ENCODE results near the gene SEL1L3. TPM values are rescaled to one million over a fixed set of nuclear protein-coding genes. Genes with fewer than 3 reads are reported as not detected.

The SEL1L3 gene
- total and polyA plus RNA-seq, 12 donors = 1.4 to 9.8 (median 3.5) TPM

- H3K4me1 ChIP-seq = peaks cover 0 to 20% (median 0%) of the 10 kb centered on the region in 9 donors
- DNase-seq = no peak
- WGBS, 2 donors = 68 to 90% methylated on average over 4 of the region's 4 CpGs
- H3K4me3 ChIP-seq = no peak overlapping the region
- no peaks in the 10 kb centered on the region for H3K36me3 ChIP-seq
- no peaks in the 10 kb centered on the region for H3K9me3 ChIP-seq
- intact Hi-C loops (cut with DNase I) = no loop called here
- H3K27me3 ChIP-seq = no peaks in the 10 kb centered on the region
- ATAC-seq = no peak
- TF ChIP-seq, protein P1, sequence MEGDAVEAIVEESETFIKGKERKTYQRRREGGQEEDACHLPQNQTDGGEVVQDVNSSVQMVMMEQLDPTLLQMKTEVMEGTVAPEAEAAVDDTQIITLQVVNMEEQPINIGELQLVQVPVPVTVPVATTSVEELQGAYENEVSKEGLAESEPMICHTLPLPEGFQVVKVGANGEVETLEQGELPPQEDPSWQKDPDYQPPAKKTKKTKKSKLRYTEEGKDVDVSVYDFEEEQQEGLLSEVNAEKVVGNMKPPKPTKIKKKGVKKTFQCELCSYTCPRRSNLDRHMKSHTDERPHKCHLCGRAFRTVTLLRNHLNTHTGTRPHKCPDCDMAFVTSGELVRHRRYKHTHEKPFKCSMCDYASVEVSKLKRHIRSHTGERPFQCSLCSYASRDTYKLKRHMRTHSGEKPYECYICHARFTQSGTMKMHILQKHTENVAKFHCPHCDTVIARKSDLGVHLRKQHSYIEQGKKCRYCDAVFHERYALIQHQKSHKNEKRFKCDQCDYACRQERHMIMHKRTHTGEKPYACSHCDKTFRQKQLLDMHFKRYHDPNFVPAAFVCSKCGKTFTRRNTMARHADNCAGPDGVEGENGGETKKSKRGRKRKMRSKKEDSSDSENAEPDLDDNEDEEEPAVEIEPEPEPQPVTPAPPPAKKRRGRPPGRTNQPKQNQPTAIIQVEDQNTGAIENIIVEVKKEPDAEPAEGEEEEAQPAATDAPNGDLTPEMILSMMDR (IDR thresholded peaks at IDR 0.05) = no peak
- H3K27ac ChIP-seq = no peak overlapping the region
Observed at GRCh38 chr4:25882226-25882625, 19.4 kb upstream of the SEL1L3 start.

- DNase-seq (no peak), ATAC-seq (no peak)
- intact Hi-C loops (cut with DNase I) = no loop called here
- H3K9me3 ChIP-seq = no peaks in the 10 kb centered on the region
- no peak overlapping the region for H3K27ac ChIP-seq
- WGBS, 2 donors = 89 to 90% methylated on average over 4 of the region's 4 CpGs
- no peak overlapping the region for H3K4me3 ChIP-seq
- TF ChIP-seq, protein P1 (IDR thresholded peaks at IDR 0.05) = no peak
- H3K36me3 ChIP-seq = no peaks in the 10 kb centered on the region
- peaks cover 0 to 20% (median 0%) of the 10 kb centered on the region in 9 donors for H3K4me1 ChIP-seq
- no peaks in the 10 kb centered on the region for H3K27me3 ChIP-seq
Observed at GRCh38 chr4:25881193-25881592, 18.4 kb upstream of the SEL1L3 start.

GRCh38 chr4:25879991-25880651 is 17.3 kb upstream of the SEL1L3 start:
- DNase-seq (no peak), ATAC-seq (peak in 7 of 8 donors; percentile 49 to 74 (median 54))
- peaks cover 0 to 20% (median 0%) of the 10 kb centered on the region in 9 donors for H3K4me1 ChIP-seq
- no peak overlapping the region for H3K27ac ChIP-seq
- H3K9me3 ChIP-seq = no peaks in the 10 kb centered on the region
- TF ChIP-seq, protein P1 (IDR thresholded peaks at IDR 0.05) = no peak
- H3K4me3 ChIP-seq = no peak overlapping the region
- intact Hi-C loops (cut with DNase I) = no loop called here
- 63 to 76% methylated on average over 7 of the region's 7 CpGs for WGBS, 2 donors
- no peaks in the 10 kb centered on the region for H3K36me3 ChIP-seq
- no peaks in the 10 kb centered on the region for H3K27me3 ChIP-seq

DNA sequence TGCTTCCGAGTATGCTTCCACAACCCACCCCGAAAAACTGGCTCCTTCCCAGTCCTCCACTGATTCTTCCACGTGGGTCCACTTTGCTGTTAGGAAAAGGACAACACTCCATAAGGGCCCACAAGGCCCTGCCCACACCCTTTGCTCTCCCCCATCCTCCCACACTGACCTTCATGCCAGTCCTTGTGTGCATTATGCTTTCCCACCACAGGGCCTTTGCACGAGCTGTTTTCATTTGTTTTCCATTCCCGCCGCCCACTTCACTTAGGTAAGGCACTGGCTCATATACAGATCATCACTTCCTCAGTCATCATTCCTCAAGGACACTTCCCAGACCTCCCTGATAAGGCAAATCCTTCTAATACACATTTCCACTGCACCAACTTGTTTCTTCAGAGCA is 16.8 kb upstream of the SEL1L3 start:
- 94% methylated on average over 6 of the region's 6 CpGs for WGBS, 2 donors
- ATAC-seq = peak in 1 of 8 donors; percentile 21
- TF ChIP-seq, protein P1 (IDR thresholded peaks at IDR 0.05) = no peak

More for the DNA sequence above, 16.8 kb upstream of the SEL1L3 start:
- H3K4me3 ChIP-seq = no peak overlapping the region
- H3K9me3 ChIP-seq = no peaks in the 10 kb centered on the region
- no peak for DNase-seq
- H3K4me1 ChIP-seq = peaks cover 0 to 15% (median 0%) of the 10 kb centered on the region in 9 donors
- H3K36me3 ChIP-seq = no peaks in the 10 kb centered on the region
- intact Hi-C loops (cut with DNase I) = no loop called here
- no peak overlapping the region for H3K27ac ChIP-seq
- H3K27me3 ChIP-seq = no peaks in the 10 kb centered on the region
